ENCODE results near the gene PLVAP.

The PLVAP gene

GRCh38 chr19:17303167-17303939, 73.8 kb downstream of the PLVAP start, which contains the start of gene ABHD8:
Gene ABHD8 (minus strand): TSS chr19:17303425. CDS start chr19:17301616, 1,809 bp downstream.
- DNase-seq (ENCODE audit: low read depth, low spot score) = peak; percentile 87

- DNase-seq (ENCODE audit: low read depth, low spot score) = no peak
Measured at GRCh38 chr19:17302391-17303166, 74.6 kb downstream of the PLVAP start.
